Stimulated activated CD4-positive, alpha-beta T cell treated with anti-CD3 and anti-CD28 coated beads, TNF-alpha, amount 100 ng/mL, for 24 hours (primary cell): ENCODE results near the gene KLHDC7B.
"Not testable (repeated sequence)": the region's sequence is repeated elsewhere in the genome, so short reads cannot be mapped to it uniquely, and the experiment has no call there.

Experiments used
- DNase-seq, 3 experiments: peaks; one replicate each; pipeline ENCODE4 v3.0.0-alpha.2; 2020; ENCODE audit warnings: low read depth in 3 of 3

Gene KLHDC7B

GRCh38 chr22:50529416-50529896 is 16.2 kb upstream of the KLHDC7B start:
- no peak for DNase-seq

GRCh38 chr22:50529897-50530579 is 15.7 kb upstream of the KLHDC7B start, which contains the start of gene TYMP:
Gene TYMP (minus strand): TSS chr22:50530012. CDS start chr22:50529709, 303 bp downstream.
- DNase-seq = peak in 2 of 3 experiments; percentile 40 to 71

GRCh38 chr22:50530580-50530876 is 15.2 kb upstream of the KLHDC7B start:
- no peak for DNase-seq

GRCh38 chr22:50530877-50531545 is 14.7 kb upstream of the KLHDC7B start:
- DNase-seq = peak; percentile 66 to 83 (median 67)

- peak in 2 of 3 experiments; percentile 51 to 72 for DNase-seq
Observed at GRCh38 chr22:50531546-50531961, 14.1 kb upstream of the KLHDC7B start.

GRCh38 chr22:50531962-50532674 is 13.6 kb upstream of the KLHDC7B start:
- DNase-seq = no peak

- DNase-seq = no peak
Observed at GRCh38 chr22:50532824-50533796, 12.6 kb upstream of the KLHDC7B start.

- not testable (repeated sequence) for DNase-seq
Observed at GRCh38 chr22:50533856-50534711, 11.6 kb upstream of the KLHDC7B start.

GRCh38 chr22:50535113-50535512 is 10.6 kb upstream of the KLHDC7B start:
- DNase-seq = no peak

- no peak for DNase-seq
Observed at GRCh38 chr22:50536226-50536625, 9.5 kb upstream of the KLHDC7B start.

- no peak for DNase-seq
Observed at GRCh38 chr22:50537765-50538164, 7.9 kb upstream of the KLHDC7B start.

GRCh38 chr22:50540381-50540780 is 5.3 kb upstream of the KLHDC7B start:
- DNase-seq = no peak

- not testable (repeated sequence) for DNase-seq
Observed at GRCh38 chr22:50541667-50542026, 4.1 kb upstream of the KLHDC7B start.

GRCh38 chr22:50542416-50542927 is 3.2 kb upstream of the KLHDC7B start:
- DNase-seq = no peak

GRCh38 chr22:50544078-50544745 is 1.5 kb upstream of the KLHDC7B start:
- DNase-seq = peak; percentile 66 to 83 (median 66)

- DNase-seq = no peak
Observed at GRCh38 chr22:50544746-50545253, 899 bp upstream of the KLHDC7B start.

GRCh38 chr22:50546326-50547262 is 895 bp downstream of the KLHDC7B start:
- DNase-seq = no peak

- no peak for DNase-seq
Observed at GRCh38 chr22:50547263-50547985, 1.7 kb downstream of the KLHDC7B start.
